Right renal pelvis (tissue), 4 donors: ENCODE results near the gene ZNF701. TPM values are rescaled to one million over a fixed set of nuclear protein-coding genes. Genes with fewer than 3 reads are reported as not detected.

Source experiments
- DNase-seq, 4 donors: peaks; one replicate each; pipeline ENCODE4 v3.0.0-alpha.2; 2013; ENCODE audit warnings: low read depth in 4 of 4, low spot score in 3 of 4, missing footprints in 1 of 4
- polyA plus RNA-seq, 4 donors: library from polyadenylated mRNA; unstranded; fragments of 120-200 nt; gene quantifications; one replicate each; pipeline ENCODE4 v1.2.1, GENCODE V29; 2013; ENCODE audit not compliant: insufficient read length in 4 of 4

Gene ZNF701
- polyA plus RNA-seq, 4 donors = 13.3 to 15.2 (median 14.0) TPM

DNA sequence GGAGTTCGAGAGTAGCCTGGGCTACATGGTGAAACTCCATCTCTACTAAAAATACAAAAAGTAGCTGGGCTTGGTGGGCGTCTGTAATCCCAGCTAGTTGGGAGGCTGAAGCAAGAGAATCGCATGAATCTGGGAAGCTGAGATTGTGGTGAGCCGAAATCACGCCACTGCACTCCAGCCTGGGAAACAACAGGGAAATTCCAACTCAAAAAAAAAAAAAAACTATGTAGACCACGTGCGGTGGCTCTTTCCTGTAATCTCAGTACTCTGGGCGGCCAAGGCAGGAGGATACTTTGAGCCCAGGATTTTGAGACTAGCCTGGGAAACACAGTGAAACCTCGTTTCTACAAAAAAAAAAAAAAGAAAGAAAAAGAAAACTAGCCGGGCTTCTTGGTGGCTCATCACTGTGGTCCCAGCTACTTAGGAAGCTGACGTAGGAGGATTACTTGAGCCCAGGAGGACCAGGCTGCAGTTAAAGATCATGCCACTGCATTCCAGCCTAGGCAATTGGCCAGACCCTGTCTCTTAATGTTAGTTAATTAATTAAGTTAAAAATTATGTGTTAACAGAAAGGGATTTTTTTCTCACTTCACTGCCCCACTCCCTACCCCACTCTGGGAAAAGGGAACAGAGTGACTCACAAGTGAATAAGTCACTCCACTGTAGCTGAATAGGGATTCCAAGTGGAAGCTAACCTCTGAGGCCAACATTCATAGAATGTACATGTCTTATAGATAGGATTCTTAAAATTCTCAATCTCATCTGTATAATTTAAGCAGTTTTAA is 65.9 kb downstream of the ZNF701 start:
- no peak for DNase-seq

Other genes with a start within 250 kb of the ZNF701 start
- gene ZNF610, start 234.0 kb upstream of the ZNF701 start, polyA plus RNA-seq = 10 to 100 TPM; 10.1 to 15.1 (median 13.2) TPM
- gene ZNF880, start 200.4 kb upstream of the ZNF701 start, polyA plus RNA-seq = 10 to 100 TPM; 20.6 to 27.7 (median 23.5) TPM
- 10 to 100 TPM; 28.9 to 39.0 (median 30.2) TPM for gene ZNF528, start 172.4 kb upstream of the ZNF701 start, polyA plus RNA-seq
- under 1 TPM; 0.49 to 0.87 (median 0.80) TPM for gene ZNF534, start 141.1 kb upstream of the ZNF701 start, polyA plus RNA-seq
- gene ZNF578, start 116.7 kb upstream of the ZNF701 start, polyA plus RNA-seq = 1 to 10 TPM; 4.6 to 7.1 (median 5.8) TPM
- gene ZNF808, start 42.6 kb upstream of the ZNF701 start, polyA plus RNA-seq = 10 to 100 TPM in 2 of 4 donors, 1 to 10 TPM in 2; 7.9 to 11.5 (median 10.4) TPM
- 100 to 1,000 TPM in 1 of 4 donors, 10 to 100 TPM in 3; 73.0 to 107 (median 76.5) TPM for gene ZNF83, start 68.1 kb downstream of the ZNF701 start, polyA plus RNA-seq
- 10 to 100 TPM; 13.6 to 19.8 (median 17.2) TPM for gene ZNF611, start 164.8 kb downstream of the ZNF701 start, polyA plus RNA-seq
- 1 to 10 TPM; 6.2 to 8.8 (median 8.0) TPM for gene ZNF600, start 216.5 kb downstream of the ZNF701 start, polyA plus RNA-seq